HG03175 (cell line): ENCODE measurements around the gene HLA-DOA.

Source experiments
- ATAC-seq: cut with Tn5 transposase; IDR thresholded peaks from one replicate; pipeline ENCODE4 v1.9.1; 2021; ENCODE audit warnings: mild to moderate bottlenecking, moderate library complexity; ENCODE audit not compliant: unreplicated experiment

The HLA-DOA gene

GRCh38 chr6:33017694-33018353 lies 8.4 kb upstream of the HLA-DOA start:
- ATAC-seq = no peak

DNA sequence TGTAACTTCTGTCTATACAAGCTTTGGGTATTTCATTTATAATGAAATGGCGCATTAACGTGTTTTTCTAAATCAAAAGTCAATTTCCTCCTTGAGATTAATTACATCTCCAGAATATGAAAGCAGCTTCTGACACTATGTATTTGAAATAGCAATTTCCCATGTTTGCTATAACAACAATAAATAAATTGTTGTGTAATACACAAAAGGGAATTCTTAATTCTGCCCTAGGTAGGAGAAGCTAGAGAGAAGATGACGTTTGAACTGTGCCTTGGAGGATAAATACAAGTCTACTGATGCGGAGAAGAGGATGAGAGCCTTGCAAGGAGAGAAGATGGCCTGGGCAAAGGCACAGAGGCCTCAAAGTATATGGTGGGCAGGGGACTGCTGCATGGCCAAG lies 7.6 kb upstream of the HLA-DOA start:
- ATAC-seq = no peak

GRCh38 chr6:33015798-33016197 lies 6.4 kb upstream of the HLA-DOA start:
- ATAC-seq = no peak

DNA sequence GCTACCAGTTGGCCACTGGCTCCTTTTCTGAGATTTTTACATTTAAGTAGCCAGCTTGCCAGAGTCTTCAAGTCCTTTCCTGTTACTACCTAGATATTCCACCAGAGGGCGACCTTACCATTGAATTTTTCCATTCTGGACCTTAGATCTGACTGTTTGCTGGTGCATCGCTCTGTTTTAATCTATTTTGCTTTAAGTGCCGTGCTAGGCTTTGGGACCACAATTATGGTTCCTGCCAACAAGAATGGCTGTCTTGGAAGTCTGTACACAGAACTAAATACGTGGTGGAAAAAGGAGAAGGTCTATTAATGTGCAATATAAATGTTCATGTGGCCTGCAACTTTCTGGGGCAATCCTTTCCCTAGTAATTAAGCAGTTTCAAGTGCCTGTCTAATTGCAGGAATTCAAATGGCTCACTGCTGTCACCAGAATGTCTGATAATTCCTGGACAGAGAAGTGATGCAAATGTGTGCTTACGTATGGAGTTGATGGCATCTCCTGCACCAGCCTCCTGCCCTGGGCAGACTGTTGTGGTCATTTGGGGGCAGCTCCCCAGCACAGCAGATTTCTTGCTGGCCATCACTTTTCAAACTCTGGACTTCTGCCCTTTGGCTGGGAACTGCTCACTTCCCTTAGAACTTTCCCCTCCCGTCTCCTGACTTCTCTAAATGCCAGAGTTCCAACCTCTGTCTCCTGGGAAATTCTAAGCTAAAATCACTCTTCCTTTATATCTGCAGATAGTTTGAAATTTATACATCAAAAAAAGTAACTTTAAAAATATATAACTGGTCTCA lies 5.6 kb upstream of the HLA-DOA start:
- ATAC-seq = no peak

- ATAC-seq = no peak
Measured at GRCh38 chr6:33013608-33014007, 4.2 kb upstream of the HLA-DOA start.

GRCh38 chr6:33010356-33010755 lies 965 bp upstream of the HLA-DOA start:
- no peak for ATAC-seq

- no peak for ATAC-seq
Measured at GRCh38 chr6:33007831-33008400, 1.5 kb downstream of the HLA-DOA start.

- no peak for ATAC-seq
Measured at GRCh38 chr6:33004940-33005339, 4.5 kb downstream of the HLA-DOA start.

DNA sequence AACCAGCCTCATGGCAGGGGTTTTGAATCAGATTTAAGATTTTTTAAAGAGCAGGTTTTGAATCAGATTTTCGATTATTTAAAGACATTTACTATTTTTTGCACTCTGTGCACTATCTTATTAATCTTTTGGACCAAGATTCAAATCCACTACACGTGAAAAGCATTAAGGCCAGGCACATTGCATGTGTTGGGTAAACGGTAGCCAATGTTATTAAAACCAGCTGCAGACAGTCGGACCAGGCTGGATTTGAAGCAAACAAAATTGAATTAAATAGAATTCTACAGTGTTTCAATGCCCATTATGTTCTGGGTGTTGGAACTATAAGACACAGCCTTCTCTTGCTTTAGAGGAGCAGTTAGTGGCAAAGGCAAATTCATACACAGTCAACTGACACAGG lies 7.7 kb downstream of the HLA-DOA start:
- no peak for ATAC-seq

GRCh38 chr6:33000055-33000454 lies 9.3 kb downstream of the HLA-DOA start:
- ATAC-seq = no peak

- ATAC-seq = no peak
Measured at GRCh38 chr6:32995448-32995847, 13.9 kb downstream of the HLA-DOA start.

GRCh38 chr6:32993363-32993973 lies 15.9 kb downstream of the HLA-DOA start:
- no peak for ATAC-seq

DNA sequence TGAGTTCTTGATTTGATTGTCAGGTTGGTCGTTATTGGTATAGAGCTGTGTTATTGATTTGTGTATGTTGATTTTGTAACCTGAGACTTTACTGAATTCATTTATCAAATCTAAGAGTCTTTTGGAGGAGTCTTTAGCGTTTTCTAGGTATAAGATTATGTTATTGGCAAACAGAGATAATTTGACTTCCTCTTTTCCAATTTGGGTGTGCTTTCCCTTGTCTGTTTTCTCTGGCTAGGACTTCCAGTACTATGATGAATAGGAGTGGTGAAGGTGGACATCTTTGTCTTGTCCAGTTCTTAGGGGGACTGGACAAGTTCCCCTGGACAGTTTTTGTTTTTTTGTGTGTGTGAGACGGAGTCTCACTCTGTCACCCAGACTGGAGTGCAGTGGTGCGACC lies 17.4 kb downstream of the HLA-DOA start:
- ATAC-seq = no peak

DNA sequence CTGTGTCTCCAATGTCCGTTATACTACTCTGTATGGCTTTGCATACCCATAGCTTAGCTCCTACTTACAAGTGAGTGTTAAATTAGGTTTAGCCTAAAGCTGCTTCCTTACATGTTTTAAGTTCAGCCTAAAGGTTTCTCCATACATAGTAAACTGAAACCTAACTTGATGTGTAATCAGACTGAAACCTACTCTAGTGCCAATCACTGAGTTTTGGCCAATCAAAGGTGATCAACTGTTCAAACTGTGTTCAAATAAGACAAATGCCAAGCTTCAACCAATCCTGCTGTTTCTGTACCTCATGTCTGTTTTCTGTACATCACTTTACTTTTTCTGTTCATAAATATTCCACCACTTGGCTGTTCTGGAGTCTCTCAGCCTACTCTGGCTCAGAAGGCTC lies 20.0 kb downstream of the HLA-DOA start:
- ATAC-seq = no peak

GRCh38 chr6:32984622-32985389 lies 24.6 kb downstream of the HLA-DOA start:
- no peak for ATAC-seq

- no peak for ATAC-seq
Measured at GRCh38 chr6:32983964-32984621, 25.3 kb downstream of the HLA-DOA start.

DNA sequence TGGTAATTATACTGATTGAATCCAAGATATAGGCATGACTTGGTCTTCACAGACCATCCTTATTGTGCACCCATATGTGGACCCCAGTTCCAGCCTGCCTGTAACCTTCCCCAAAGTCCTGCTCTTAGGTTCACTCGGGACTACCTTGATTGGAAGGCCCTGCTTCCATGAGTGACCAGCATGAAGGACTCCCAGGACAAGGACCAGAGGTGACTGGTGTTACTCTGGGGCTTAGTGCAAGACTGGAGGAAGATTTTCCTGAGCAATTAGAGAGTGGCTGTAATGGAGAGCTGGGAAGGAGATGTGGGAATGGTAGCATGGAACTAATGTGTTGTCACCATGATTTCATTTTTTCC lies 25.9 kb downstream of the HLA-DOA start:
- no peak for ATAC-seq

DNA sequence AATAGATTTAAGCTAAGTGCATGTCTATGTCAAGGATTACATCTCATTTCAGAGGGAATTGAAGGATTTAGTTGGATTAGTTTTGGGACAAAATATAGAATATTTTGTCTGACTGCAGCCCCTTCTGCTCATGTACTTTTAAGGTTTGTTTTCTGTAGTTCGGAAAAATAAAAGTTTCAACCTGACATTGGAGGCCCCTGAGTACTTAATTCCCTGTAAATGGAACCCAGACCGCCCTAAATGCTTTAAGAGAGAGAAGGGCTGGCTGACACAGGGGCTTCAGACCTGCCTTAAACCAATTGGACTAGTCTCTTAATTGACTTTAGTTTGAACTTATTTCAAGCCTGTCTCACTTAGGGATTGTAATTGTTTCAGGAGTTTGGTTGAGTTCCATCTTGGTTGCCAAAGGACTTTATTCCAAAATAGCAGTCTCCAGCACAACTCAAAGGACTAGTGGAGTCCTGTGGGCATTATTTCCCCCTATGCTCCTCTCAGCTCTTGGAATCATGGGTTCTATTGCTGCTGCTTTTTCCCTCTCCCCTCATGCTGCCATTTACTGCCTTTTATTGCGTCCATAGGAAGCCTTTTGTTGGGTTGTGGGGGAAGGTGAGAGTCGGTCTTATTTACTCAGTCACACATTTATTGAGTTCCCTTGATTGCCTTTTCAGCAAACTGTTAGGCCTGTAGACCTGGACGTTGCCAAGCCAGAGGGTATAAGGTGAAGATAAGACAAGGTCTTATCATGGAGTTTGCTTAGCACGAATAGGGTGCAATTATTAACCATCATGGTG lies 26.5 kb downstream of the HLA-DOA start:
- ATAC-seq = no peak

DNA sequence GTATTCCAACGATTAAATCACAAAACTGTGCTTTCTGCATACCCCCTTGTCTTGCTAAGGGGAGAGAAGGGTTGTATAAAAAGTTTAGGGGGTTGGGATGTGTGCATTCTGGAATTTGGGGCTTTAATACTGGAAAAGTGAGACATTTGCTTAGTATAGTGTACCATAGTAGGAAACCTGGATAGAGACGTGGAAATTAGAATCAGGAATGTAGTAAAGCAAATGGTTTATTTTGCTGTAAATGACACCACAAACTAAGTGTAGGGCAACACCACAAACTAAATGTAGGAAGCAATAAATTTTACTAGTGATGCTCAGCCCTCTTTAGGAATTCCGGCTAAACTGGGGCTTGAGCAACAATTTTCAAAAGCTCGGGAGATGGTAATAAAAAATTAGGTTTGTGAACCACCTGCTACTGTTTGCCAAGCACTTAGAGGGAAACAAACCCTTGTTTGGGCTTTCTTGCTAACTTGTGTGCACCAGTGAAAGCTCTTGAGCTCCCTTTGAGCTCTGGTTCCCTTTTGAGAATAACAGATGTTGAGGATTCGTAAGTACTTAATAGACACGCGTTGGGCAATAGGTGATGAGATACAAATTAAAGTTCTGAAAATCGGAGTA lies 27.2 kb downstream of the HLA-DOA start:
- ATAC-seq = no peak
